Right lung (tissue), 5 donors: ENCODE data around the gene RASL12. TPM values are rescaled to one million over a fixed set of nuclear protein-coding genes. Genes with fewer than 3 reads are reported as not detected.
"Not testable (repeated sequence)": the region's sequence is repeated elsewhere in the genome, so short reads cannot be mapped to it uniquely, and the experiment has no call there.

ENCODE experiments used
- DNase-seq, 2 donors: peaks; one replicate each; pipeline ENCODE4 v3.0.0-alpha.2; 2013
- polyA plus RNA-seq, 5 donors: library from polyadenylated mRNA; unstranded; fragments of 120-200 nt; gene quantifications; one replicate each; pipeline versions ENCODE4 v1.2.1 to v1.2.3, GENCODE V29; 2013; ENCODE audit warnings: inconsistent platforms in 1 of 5, low replicate concordance in 1 of 5; ENCODE audit not compliant: insufficient read length in 5 of 5, insufficient read depth in 1 of 5

RASL12 gene
- polyA plus RNA-seq, 5 donors = 94.9 to 131 (median 107) TPM

DNA sequence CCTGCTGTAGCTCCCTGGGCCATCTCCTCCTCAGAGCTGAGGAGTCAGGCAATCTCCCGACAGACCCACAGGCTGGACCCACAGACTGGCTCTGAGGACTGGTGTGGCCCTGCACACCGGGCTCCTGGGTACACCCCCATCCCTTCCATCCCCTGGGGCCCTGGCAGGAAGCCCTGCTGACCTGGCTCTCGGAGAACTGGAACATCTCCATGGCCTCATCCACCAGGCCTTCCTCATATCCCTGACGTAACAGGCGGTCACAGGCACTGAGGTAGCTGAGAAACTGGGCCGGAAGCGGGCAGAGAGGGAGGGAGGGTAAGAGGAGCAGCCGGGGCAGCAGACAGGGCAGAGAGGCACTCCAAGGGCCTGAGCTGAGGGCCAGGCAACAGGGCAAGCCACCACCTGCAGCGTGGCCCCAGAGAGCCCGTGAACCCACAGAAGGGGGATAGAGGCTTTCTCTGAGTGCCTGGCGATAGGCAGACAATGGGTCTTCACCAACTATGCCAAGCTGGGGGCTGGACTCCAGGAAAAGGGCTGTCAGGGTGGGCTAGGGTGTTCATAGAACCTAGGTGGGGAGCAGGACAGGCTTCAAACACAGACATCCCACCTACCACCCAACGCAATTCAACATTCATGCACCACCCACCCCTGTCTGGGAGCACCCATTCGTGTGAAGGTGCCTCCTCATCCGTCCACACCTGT lies 26.7 kb upstream of the RASL12 start:
- no peak for DNase-seq

DNA sequence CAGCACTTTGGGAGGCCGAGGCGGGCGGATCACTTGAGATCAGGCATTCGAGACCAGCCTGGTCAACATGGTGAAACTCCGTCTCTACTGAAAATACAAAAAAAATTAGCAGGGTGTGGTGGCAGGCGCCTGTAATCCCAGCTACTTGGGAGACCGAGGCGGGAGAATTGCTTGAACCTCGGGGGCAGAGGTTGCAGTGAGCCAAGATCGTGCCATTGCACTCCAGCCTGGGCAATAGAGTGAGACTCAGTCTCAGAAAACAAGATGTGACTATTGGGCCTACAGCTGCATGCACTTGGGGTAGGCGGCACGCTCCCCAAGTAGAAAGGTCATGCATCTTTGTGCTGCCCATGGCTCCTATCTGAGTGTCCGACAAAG lies 26.0 kb upstream of the RASL12 start:
- not testable (repeated sequence) for DNase-seq

DNA sequence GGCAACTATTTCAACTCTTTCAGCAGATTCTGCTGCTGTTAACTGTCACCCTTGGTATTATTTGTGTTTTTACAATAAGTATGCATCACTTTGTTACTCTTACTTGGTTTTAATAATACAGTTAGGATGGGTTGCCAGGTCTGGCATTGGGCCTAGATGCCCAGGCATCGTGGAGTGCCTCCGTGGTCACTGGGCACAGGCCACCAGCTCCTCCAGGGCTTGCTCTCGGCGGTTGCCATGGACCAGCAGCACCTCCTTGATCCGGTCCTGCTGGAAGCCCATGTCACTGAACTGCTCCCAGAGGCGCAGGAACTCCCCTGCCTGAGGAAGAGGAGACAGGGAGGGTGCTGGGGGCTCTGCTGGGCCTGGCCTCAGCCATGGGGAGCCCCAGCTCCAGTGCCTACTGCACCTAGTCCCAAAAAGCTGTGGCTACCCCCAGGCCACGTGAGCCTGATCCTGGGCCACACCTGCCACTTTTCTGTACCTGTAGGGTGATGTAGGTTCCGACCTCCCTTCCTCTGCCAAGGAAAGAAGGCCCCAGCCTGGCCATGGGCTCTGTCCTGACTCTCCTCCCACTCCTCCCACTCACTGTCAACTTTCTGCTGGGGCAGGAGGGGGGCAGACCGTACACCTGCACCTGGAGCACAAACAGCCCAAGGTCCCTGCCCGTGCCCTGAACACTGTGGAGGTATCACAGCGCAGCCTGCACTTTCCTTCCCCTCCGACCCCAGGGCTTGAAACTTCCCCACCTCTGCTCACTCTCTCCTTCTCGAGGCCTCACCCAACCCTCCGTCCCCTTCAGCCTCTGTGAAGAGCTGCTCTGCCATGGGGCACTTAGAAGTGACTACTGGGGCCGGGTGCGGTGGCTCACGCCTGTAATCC lies 25.4 kb upstream of the RASL12 start:
- DNase-seq = no peak

DNA sequence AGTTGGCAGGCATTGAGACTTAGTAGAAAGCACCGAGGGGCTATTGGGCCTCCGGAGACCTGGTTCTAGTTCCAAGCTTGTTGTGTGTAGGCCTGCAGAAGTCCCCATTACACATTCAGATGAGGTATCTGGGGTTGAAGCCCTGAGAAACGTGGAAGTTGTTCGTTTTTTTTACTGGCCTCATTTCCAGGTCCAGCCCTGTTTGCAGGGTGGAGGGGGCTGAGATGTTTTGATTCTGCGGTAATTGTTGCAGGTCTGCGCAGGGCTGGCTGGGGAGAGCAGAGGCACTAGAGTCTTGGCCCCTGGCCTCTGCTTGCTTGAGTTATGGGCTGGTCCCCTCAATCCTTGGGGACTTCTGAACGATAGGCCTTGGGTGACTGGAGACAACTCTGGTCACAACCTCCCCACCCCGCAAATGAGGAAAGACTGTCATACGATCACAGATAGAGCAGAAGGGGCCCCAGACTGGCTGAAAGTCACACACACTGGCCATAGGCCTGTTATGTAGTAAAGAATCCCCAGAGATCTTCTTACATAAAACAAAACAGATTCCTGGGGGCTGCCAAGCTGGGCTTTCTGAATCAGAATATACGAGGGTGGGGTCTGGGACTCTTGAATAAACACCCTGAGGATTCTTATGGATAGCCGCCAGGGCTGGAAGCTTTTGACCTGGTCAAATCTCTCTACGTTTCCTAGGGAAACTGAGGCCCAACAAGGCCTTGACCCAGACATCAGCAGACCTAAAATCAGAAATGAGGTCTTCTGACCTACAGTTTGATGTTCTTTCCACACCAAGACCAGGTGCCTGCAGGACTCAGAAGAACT lies 24.4 kb upstream of the RASL12 start:
- DNase-seq = no peak

DNA sequence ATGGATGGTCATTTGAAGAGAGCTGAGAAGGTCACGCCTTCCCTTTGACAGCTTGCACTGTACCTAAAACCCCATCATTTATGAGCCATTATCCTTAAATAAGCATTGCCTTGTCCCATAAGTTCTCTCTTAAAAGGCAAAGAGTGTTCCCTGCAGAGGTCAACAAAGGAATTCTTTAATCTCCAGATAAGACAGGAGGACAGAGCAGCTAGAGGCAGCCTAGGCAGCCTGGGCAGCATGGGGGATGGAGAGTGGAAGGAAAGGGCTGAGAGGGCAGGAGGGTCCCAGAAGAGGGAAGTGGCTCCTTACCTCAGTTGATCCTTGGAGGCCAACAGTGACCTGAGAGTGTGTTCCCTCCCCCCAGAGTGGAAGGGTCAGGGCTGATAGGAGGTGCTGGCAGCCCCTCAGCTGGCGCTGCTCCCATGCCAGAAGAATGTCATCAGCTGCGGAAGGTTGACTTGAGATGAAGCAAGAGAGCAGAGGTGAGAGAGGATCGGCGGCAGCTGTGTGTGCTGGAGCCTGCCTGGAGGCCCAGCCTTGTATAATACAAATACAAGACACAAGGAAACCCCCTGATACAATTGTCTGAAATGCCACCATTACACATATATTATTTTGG lies 21.5 kb upstream of the RASL12 start:
- peak; percentile 93 to 94 for DNase-seq

DNA sequence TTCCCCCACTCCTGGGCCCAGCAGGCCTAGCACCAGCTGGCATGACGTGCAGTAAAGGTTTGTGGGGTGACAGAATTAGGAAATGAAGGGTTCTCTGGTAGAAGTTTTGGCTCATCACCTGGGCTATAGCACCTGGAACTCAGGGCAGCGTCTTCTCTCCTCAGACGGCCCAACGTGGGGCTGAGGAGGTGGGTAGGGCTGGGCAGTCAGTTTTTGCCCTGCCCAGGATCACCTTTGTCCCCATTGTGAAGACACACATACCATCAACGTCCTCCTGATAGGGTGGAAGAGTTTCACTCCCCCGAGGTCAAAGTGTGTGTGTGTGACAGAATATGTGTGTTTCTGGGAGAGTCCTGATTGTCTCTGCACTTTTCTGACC lies 20.8 kb upstream of the RASL12 start:
- DNase-seq = no peak

DNA sequence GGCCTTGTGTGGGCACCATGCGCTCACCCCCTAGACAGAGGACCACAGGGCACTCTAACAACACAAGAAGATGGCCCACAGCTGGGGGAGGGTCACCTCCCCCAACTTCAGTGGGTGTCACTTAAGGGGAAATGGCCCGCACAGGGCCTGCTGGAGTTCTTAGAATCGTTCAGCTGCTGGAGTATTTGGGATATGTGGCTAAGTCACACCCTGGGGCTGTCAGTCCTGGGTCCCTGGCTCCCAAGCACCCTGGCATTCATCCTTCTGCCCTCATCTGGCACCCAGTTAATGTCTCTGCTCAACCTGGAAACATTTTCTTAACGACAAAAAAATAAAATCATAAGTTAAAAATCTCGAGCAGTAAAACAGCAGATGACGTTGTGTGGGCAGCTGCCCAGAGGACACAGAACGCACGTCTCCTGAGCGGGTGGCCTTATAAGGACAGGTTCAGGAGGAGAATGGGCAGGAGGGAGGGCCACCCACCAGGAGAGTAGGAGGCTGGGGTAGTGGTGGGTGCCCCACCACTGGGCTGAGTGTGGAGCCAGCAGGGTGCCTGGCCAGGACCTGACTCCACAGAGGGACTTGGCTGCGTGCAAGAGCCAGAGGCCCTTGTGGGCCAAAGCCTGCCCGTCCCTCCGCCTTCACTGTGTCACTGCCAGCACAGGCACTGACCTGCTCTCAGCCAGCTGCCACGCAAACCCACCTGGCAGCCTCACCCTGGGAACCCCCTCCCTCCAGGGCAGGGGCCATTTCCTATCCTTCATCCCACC lies 20.3 kb upstream of the RASL12 start:
- peak in 1 of 2 donors; percentile 79 for DNase-seq

DNA sequence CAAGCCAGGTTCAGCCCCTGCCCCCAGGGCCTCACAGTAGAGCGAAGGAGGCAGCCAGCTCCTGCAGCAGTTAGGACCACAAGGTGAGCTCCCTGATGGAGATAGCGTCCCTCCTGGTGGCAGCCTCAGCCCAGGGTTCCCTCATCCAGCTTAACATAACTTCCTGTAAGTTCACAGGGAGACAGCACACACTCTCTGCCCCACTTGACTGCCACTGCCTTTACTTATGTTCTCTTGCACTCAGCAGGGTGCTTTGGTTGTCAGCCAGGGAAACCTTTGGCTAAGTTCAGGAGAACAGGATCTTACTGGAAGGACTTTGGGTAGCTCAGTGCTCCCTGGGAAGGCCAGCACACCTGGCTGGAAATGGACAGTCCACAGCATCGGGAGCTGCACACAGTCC lies 19.6 kb upstream of the RASL12 start:
- DNase-seq = no peak

DNA sequence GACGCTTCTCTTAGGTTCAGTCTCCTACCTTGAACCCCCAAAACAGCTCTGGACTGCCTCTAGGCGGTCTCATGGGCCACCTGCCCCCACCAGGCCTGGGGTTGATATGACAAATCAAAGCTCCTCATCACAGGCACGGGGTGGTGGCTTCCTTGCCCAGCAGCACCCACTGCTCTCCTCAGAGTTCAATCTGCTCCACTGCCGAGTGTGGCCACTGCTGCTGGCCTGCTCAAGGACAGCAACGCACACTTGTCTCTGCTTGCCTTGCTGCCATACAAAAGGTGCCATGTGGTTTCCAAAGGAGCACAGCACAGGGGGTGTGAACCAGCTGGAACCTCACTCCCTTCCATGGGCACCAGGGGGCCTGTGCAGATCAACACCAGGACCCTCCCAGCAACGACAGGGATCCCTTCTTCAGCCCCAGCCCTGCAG lies 18.9 kb upstream of the RASL12 start:
- no peak for DNase-seq

DNA sequence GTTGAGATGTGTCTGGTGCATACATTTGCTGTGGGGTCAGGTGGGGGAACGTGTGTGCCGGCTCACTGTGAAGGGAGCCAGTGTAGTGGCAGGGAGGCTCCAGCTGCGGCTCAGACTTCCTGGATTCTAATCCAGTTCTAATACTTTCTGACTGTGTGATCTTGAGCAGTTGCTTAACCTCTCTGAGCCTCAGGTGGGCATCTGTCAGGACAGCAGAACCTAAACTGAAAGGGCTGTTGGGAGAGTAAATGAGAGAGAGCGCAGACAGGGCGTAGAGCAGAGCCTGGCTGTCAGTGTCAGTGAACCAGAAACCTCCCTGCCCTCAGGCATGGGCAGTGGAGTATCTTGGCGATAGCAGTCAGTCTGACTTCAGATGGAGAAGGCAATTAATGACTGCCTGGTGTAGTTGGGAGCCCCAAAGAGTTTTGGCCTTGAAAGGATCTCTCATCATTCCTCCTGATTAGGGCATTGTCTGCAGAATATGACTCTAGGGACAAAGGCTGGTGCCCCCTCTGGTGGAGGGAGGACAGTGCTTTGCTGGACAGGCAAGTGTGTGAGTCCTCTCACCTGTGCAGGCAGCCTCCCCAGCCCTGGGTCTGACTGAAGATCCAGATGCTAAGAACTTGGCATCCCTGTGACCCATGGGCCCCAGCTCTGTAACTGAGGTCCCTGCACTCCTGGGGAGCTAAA lies 18.3 kb upstream of the RASL12 start:
- DNase-seq = no peak

DNA sequence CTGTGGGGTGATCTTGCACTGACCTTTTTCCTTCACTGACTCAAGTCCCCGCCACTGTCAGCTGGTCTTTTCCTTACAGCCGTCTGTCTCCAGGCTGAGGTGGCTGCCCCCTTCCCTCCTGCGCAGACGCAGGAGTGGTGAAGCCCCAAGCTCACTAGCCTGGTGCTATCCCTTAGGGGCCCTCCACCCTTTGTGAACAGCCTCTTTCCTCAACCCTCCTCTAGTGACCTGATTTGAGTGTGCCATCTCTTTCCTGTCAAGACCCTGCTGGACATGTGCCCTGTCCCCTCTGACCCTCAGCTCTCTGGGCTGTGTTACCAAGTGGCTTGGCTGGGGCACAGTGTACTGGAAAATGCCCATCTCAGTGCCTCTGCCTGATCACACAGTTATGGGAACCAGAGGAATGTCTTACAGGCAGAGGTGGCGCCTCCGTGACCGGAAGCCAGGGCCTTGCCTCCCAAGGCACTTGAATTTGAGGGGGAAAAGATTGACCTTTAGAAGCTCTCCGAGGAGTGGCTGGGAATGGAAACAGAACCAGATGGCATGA lies 17.5 kb upstream of the RASL12 start:
- no peak for DNase-seq

DNA sequence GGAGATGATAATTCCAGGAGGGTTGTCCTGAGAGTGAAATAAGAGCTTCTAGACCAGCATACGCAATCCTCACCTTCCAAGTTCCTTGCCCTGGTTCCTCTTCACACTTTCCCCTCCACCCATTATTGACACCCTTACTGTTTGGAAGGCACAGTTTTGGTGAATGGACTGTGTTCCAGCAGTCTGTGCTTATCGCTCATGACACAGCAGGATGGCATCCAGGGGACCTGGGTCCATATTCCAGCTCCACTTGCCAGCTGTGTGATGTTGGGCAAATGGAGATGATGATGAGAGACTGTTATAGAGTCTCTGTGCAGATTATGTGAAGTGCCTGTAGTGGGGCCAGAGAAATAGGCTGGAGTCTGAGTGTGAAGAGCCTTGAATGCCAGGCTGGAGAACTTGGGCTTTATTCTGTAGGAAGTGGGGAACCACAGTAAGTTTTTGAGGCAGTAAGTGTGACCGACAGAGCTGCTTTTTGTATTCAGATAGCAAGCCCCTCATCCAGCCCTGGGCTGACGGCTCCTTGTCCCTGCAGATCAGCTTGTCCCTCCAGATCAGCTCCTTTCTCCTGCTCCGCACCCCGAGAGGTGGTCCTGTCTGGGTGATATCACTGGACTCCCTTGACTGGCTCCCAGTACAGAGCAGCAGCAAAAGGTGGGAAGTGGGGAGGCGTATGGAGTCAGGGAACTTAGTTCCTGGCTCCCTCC lies 16.9 kb upstream of the RASL12 start:
- no peak for DNase-seq

DNA sequence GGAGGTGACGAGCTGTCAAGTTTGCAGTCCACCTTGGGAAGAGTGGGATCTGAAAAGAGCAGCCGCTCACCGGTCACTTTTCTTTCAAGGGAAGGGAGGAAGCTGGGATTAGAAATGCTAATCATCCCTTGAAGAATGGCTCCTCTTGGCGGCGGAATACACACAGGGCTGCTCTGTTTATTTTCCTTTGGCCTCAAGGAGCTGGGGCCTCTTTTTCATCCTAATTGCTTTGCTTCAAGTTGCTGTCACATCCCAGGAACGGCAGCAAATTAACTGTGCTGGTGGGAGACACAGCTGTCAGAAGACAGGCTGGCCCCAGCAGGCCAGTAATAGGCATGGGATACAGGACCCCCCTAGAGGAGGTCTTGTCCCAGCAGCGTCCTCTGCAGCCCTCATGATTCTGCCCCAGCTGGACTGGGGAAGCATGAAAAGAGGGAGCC lies 15.5 kb upstream of the RASL12 start:
- peak; percentile 93 to 94 for DNase-seq

DNA sequence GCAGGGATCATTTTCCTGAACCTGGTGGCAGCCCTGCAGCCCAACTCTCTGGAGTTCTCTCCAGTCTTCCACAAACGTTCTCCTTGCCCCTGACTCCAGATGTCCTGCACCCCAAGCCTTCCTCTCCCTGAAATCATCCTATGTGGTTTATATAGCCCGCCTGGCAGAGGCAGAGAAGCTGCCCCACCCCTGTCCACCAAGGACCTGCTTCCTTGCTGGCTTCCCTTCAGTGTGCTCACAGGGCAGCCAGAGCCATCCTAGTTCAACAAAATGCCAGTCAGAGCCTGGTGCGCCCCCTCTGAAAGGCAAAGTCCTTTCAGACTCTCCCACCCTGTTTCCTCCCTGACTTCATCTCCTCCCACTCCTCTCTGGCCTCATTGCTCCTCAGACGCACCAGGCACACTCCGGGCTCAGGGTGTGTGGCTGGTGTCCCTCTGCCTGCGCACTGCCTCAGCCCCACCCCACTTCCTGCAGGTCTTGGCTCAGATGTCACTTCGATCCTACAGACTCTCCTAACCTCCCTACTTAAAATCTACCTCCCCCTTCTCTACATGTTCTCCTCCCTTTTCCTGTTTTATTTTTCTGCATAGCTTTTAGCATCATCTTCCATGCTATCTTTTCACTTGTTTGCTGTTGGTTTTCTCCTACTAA lies 14.6 kb upstream of the RASL12 start:
- no peak for DNase-seq

DNA sequence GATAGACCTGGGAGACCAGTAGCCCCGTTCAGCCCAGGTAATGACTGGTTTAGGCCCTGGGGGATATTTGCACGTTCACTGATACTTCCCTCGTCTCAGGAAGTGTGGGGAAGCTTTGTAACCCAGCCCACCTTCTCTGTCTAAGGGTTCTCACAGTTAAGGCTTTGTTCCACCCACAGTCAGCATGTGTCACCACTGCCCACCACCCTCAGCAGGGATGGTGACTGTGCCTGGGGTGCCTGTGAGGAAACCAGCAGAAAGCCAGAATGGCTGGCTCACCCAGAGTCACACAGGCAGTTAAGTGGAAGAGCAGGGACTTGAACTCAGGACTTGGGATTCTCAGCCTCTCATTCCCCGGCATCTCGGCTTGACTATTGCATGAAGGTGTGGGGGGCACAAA lies 14.0 kb upstream of the RASL12 start:
- DNase-seq = no peak

DNA sequence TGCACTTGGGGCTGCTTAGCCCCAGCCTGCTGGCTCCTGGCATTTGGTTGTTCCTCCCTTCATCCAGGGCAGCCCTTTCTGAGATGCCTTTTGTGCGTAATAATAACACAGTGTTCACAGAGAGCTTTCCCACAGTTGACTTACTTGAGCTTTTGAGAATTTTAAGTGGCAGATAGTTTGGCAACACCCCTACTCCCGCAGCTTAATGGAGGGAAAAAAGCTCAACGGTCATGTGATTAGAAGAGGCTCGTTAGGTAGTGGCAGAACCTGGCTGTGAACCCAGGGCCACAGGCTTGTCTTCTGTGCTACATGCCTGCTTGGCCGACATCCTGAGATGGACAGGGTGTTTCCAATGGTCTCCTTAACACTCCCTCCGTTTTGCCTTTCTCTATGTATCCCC lies 13.5 kb upstream of the RASL12 start:
- DNase-seq = no peak

DNA sequence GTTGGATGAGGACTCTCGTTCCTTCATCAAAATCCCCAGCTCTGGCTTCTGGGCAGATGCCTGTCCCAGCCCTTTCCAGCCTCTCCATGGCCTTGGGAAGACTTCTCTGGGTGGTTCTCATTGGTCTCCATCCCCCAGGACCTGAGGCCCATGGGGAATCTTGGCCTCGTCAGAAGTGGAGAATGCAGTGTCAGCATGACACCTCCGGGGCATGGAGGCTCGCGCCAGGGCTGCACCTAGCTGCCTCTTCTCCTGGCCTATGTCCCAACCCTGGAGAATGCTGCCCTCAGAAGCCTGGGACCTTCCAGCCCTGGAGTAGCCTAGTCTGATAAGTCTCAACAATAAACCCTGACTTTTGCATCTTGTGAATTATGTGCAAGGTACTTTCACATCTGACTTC lies 11.8 kb upstream of the RASL12 start:
- no peak for DNase-seq

DNA sequence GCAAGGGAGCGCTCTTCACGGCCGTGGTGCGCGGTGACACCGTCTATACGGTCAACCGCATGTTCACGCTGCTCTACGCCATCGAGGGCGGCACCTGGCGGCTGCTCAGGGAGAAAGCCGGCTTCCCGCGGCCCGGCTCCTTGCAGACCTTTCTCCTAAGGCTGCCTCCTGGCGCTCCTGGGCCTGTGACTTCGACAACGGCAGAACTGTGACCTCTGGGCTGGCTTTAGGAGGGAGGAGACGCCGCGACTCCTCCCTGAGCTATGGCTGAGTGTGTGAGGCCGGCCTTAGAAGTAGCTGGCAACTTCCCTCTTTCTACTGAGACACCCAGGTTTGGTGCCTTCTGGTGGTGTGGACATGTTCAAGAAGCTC lies 10.2 kb upstream of the RASL12 start:
- DNase-seq = no peak
